NOMO-1 (cell line): Measurements from ENCODE around the gene CES2.
"Not testable (repeated sequence)": the region's sequence is repeated elsewhere in the genome, so short reads cannot be mapped to it uniquely, and the experiment has no call there.

Source experiments
- DNase-seq, 2 experiments: peaks; one replicate each; lab custom pipeline; 2025; ENCODE audit not compliant: unreplicated experiment in 2 of 2; lab: John Stamatoyannopoulos, UW

The CES2 gene

DNA sequence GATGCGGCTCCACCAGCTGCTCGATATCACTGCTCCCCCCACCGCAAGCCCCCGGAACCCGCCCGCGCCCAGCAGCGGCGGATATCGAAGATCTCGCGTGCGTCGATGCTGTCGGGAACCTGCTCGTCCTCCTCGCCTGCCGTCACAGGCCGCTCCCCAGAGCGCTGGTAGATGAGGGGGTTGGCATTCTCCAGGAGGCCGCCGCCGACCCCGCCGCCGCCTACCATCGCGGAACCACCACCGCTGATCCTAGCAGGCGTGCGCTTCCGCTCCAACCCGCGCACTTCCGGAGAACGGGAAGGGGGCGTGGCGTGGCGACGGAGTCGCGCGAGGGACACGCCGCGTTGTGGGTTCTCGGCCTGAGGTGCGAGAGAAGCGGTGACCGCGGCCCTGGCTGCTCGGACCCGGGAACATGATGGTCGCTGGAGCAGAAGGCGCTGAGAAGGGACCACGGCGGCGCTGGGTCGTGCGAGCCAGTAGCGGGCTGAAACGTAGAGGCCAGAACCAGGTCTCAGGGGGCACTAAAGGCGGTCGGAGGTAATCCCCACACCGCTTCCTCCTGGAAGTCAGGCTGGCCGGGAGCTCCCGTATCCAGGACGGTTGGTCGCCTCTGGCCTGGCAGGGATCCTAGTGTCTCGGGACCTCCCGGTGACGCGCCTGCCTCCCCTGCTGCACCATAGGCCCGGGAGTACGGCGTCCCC lies 1.0 kb upstream of the CES2 start, which contains the start of gene CIAO2B:
Gene CIAO2B (minus strand): TSS at position 265 of the 701 bp plus-strand sequence. CDS start 38 bp downstream, at position 227.
- DNase-seq = peak; percentile 69 to 70

DNA sequence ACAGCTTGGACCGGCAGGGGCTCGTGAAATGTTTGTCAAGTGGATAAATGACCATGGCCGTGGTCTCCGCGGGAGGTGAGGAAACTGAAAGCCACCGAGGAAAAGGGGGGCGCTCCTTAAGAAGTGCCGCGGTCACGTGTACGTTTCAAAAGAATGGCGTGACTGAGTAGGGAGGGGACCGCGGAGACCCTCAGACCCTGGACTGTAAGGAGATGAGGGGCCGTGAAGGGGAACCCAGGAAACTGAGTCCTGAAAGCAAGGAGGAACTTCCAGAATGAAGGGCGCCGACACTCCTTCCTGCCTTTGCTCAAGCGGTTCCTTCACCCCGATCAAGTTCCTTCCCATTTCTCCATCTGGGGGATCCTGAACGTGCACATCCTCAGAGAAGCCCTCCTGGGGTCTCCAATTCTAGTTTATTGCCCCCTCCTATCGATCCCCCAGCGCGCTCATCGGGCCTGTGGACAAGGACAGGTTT lies 440 bp upstream of the CES2 start:
- not testable (repeated sequence) for DNase-seq

DNA sequence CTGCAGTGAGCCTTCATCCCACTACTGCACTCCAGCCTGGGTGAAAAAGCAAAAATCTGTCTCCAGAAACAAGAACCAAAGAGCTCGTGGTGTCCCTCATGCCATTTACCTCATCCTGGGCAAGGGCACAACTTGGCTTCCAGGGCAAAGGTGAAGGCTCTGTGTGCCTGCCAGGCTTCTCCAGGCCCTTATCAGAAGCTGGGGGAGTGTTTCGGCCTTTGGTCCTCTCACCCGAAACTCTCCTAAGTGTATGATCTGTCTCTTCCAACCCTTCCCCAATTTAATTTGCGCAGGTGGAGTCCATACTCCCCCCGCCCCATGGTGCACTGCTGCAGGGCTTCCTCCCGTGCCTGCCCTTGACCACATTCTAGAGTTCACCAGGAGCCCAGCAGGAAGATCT lies 1.1 kb downstream of the CES2 start:
- no peak for DNase-seq

DNA sequence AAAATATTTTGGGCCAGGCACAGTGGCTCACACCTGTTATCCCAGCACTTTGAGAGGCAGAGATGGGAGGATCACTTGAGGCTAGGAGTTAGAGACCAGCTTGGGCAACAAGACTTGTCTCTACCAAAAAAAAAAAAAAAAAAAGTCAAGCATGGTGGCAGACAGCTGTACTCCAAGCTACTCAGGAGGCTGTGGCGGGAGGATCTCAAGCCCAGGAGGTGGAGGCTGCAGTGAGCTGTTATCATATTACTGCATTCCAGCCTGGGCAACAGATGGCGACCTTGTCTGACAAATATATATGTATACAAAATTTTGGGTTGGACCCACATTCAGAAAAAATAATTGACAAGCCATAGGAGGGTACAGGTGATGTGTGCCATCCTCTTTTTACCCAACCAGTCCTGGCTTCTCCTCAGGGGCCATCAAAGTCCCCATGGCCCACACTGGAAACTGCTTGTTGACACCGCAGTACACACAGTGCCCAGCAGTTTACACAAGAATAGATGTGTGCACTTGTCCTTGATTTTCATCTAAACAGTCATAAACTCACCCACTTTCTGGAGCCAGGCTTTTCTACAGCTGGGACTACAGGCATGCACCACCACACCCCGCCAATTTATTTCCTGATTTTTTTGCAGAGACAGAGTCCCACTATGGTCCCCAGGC lies 1.7 kb downstream of the CES2 start:
- no peak for DNase-seq

DNA sequence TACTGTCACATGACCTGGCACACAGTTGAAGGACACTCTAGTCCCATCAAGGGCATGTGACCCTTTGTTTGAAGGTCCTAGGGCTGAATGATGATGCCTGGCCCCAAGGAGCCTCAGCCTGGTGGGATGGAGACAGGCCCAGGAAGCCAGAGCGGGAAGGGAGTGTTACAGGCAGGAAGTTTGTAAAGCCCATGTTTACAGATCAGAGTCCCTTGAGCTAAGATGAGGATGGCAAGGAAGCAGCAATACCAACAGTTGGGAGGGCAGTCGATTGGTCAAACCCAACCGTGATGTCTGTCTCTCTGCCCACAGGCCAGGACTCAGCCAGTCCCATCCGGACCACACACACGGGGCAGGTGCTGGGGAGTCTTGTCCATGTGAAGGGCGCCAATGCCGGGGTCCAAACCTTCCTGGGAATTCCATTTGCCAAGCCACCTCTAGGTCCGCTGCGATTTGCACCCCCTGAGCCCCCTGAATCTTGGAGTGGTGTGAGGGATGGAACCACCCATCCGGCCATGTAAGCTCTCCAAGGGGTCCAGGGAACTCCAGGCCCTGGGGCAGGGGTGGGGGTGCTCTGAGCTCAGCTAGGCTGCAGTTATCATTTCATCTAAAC lies 2.5 kb downstream of the CES2 start:
- no peak for DNase-seq

DNA sequence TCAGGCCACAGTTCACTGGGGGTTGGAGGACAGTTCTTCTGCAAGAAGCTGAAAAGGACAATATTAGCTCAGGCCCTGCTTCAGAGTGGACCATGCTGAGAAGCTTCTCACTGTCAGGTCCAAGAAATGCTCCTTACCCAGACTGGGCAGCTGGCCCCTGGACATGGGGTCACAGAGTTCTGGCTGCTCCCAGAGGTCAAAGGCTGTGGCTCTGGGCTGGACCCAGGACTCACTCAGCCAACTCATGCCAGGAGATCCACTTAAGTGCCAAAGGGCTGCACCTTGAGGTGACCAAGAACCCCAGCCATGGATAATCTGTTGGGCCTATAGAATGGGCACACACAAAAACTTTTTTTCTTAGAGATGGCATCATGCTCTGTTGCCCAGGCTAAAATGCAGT lies 4.0 kb downstream of the CES2 start:
- DNase-seq = no peak

DNA sequence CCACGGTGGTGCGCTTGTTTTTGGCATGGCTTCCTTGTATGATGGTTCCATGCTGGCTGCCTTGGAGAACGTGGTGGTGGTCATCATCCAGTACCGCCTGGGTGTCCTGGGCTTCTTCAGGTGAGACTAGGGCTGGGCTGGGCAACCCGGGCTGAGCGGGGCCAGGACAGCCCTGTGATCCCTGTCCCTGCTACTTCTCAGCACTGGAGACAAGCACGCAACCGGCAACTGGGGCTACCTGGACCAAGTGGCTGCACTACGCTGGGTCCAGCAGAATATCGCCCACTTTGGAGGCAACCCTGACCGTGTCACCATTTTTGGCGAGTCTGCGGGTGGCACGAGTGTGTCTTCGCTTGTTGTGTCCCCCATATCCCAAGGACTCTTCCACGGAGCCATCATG lies 4.9 kb downstream of the CES2 start:
- DNase-seq = no peak

DNA sequence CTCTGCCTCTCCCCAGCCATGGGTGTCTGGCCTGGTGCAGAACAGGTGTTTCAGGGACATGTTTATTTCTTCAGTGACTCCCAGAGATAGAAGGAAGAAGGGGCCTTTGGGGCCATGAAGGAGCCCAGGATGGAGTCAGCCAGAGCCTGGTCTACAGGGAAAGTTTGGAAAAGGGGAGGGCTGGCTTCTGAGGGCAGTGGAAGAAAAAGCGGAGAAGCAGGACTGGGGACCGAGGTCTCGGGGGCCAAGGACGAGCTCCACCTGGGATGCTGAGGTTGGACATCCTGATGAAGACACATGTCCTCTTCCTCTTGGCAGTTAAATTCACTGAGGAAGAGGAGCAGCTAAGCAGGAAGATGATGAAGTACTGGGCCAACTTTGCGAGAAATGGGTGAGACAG lies 7.7 kb downstream of the CES2 start:
- no peak for DNase-seq

DNA sequence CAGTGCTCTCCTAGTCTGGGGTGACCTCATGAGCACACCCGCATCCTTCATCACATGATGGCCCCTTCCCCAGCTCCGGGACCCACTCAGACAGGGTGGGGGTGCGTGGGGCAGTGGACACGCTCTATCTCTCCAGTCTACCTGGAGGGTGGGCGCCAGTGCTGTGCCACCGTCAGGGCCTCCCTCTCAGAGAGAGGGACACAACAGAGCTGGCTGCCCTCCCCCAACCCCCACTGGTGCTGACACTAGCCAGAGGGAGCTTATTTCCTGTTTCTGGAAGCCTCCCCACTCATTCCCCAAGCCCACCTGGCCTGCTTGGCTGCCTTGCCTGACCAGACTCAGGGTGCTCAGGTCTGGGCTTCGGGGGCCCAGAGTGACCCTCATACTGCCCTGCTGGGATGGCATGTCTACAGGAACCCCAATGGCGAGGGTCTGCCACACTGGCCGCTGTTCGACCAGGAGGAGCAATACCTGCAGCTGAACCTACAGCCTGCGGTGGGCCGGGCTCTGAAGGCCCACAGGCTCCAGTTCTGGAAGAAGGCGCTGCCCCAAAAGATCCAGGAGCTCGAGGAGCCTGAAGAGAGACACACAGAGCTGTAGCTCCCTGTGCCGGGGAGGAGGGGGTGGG lies 8.2 kb downstream of the CES2 start:
- no peak for DNase-seq

DNA sequence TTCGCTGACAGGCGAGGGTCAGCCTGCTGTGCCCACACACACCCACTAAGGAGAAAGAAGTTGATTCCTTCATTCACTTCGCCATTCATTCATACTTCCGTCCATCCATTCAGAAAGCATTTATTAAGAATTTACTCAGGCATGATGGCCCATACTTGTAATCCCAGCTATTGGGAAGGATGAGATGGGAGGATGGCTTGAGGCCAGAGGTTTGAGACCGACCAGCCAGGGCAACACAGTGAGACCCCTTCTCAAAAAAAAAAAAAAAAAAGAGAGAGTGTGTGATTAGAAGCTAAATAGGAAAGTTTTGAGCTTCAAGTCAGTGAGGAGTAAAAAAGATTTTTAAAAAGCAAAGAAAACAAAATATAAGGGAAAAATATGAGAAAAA lies 8.7 kb downstream of the CES2 start:
- no peak for DNase-seq

DNA sequence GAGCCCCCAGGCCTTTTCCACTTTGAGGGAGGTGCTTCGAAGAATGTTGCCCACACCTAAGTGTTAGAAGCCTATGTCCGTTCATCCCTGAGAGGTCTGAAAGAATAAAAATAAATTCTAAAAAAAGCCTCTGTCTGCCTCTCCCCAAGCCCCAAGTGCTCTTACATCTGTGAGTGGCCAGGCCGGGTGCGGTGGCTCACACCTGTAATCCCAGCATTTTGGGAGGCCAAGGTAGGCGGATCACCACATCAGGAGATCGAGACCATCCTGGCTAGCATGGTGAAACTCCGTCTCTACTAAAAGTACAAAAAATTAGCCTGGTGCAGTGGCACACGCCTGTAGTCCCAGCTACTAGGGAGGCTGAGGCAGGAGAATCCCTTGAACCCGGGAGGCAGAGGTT lies 9.7 kb downstream of the CES2 start:
- DNase-seq = not testable (repeated sequence)

DNA sequence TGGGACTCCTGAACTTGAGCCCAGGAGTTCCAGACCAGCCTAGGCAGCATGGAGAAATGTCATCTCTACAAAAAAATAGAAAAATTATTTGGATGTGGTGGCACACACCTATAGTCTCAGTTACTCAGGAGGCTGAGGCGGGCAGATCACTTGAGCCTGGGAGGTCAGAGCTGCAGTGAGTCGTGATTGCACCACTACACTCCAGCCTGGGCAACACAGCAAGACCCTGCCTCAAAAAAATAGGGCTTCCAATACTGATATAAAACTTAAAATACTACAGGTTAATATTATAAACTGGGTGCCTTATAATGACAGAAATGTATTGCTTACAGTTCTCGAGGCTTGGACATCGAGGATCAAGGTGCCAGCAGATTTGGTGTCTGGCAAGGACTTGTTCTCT lies 10.6 kb downstream of the CES2 start:
- no peak for DNase-seq

DNA sequence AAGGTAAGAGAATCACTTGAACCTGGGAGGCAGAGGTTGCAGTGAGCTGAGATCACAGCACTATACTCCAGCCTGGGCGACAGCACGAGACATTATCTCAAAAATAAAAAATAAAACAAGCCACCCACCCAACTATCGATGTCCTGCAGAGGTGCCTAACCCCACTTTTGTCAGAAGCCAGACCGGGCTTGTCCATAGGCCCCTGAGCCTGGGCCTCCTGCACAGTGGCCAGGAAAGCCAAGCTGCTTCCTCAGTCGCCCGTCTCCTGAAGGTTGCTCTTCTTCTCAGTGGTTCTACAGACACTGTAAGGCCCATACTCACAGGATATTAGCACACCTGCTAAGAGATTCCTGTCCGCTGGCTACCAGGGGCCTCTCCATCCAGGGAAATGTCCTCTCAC lies 11.2 kb downstream of the CES2 start:
- no peak for DNase-seq

DNA sequence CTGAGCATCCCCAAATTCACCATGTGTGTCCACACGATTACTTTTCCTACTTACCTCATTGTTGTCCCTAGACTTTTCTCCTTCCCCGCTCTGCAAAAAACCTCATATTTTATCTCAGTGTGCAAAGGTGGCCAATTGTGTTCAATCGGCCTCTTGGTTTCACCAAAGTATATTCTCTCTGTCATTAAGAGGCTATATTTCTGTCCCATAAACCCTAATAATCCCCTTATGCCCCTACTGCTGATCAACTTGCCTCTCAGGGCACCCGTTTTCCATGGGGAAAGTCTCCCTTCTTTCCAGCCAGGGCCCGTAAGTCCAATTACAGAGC lies 11.6 kb downstream of the CES2 start:
- no peak for DNase-seq

DNA sequence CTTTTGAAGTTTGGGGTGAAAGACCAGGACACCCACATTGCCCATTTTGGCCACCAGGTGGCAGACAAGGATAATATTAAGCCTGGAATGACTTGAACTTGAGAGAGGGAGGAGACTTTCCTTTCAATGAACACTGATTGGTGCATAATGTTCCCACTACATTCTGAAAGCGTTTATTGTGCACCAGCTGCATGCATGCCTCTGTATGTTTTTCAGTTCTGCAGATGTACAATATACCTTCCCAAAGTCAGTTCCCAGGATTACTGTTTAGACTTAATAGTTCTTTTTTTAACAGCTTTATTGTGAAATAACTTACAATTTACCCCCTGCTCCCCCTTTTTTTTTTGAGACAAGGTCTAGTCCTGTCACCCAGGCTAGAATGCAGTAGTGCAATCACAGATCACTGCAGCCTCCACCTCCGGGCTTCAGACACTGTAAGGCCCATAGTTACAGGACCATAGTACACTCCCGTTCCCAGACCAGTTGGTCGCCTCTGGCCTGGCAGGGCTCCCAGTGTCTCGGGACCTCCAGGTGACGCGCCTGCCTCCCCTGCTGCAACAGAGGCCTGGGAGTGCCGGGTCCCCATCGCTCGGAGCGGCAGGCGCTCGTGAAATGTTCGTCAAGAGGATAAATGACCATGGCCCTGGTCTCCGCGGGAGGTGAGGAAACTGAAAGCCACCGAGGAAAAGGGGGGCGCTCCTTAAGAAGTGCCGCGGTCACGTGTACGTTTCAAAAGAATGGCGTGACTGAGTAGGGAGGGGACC lies 12.2 kb downstream of the CES2 start:
- DNase-seq = peak; percentile 47 to 82

DNA sequence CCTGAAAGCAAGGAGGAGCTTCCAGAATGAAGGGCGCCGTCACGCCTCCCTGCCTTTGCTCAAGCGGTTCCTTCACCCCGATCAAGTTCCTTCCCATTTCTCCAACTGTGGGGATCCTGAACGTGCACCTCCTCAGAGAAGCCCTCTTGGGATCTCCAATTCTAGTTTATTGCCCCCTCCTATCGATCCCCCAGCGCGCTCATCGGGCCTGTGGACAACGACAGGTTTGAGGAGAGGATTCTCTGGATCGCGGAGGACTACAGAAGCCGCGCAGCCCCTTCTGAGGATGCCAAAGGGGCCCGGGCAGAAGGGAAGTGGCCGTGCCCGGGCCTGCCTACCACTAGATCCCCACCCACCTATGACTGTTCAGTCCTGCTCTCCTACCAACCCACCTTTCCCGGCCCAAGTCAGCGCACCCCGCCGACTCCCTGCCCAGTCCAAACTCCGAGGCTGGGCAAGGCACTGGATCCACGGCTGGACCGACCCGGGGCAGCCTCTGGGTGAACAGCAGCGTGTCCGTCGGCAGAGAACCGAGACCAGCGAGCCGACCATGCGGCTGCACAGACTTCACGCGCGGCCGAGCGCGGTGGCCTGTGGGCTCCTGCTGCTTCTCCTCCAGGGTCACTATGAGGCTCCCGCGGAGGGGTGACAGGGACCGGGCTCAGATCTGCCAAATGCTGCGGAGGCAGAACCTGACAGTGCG lies 13.0 kb downstream of the CES2 start:
- DNase-seq = no peak

DNA sequence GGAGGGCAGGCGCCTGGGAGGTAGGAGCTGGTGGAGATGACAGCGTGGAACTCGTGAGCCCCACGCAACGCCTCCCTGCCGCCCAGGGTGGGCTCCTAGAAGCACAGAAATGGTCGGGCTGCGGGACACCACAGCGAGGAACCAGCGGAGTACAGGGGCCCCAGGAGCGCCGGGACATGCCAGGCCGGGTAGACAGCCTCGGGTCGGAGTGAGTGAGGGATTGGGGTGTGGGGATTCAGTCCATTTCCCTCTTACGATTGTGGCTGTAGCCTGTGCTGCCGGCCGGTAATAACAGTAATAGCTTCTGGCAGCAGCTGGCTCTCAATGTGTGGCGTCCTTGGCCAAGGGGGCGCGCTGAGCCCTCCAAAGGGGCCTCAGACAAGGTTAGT lies 13.5 kb downstream of the CES2 start:
- DNase-seq = no peak

DNA sequence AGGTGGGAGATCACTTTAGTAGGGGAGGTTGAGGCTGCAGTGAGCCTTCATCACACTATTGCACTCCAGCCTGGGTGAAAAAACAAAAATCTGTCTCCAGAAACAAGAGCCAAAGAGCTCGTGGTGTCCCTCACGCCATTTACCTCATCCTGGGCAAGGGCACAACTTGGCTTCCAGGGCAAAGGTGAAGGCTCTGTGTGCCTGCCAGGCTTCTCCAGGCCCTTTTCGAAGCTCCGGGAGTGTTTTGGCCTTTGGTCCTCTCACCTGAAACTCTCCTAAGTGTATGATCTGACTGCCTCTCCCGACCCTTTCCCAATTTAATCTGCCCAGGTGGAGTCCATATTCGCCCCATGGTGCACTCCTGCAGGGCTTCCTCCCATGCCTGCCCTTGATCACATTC lies 14.2 kb downstream of the CES2 start:
- DNase-seq = no peak

DNA sequence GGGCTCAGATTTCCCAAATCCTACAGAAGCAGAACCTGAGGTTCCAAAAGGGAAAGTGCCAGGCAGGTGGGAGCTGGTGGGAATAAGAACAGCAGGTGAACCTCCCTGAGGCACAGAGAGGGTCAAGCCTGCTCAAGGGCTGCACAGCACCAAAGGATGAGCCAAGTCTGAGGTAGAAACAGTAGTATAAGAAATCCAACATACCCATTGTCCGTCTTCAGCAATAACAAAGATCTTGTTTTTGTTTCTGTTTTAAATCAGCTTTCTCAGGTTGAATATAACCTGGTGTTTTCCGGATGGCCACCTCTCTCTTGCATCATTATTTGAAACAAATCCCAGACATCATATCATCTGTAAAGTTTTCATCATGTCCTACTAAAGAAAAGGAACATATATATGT lies 15.1 kb downstream of the CES2 start:
- DNase-seq = no peak
